Type B pancreatic cell (in vitro differentiated cells): ENCODE measurements around the gene FGF9. TPM values are rescaled to one million over a fixed set of nuclear protein-coding genes. Genes with fewer than 3 reads are reported as not detected.
A peak's percentile ranks its signal among the peaks of the same experiment; 100 is the strongest.

ENCODE experiments used
- DNase-seq: peaks from one replicate; pipeline ENCODE4 v3.0.0; 2021; ENCODE audit warnings: mixed read lengths; ENCODE audit not compliant: unreplicated experiment; ENCODE audit errors: extremely low spot score
- H3K27ac Mint-ChIP-seq: 2 replicates; pipeline ENCODE4 v1.8.0; 2021; ENCODE audit warnings: mild to moderate bottlenecking, mixed read lengths
- H3K27me3 Mint-ChIP-seq: 2 replicates; pipeline ENCODE4 v1.8.0; 2021; ENCODE audit warnings: mixed read lengths
- H3K36me3 Mint-ChIP-seq: 2 replicates; pipeline ENCODE4 v1.8.0; 2021; ENCODE audit warnings: mixed read lengths
- H3K4me1 Mint-ChIP-seq: one replicate; pipeline ENCODE4 v1.8.0; 2021; ENCODE audit warnings: mixed read lengths; ENCODE audit not compliant: unreplicated experiment
- H3K4me3 Mint-ChIP-seq: 2 replicates; pipeline ENCODE4 v1.8.0; 2021; ENCODE audit warnings: mild to moderate bottlenecking, mixed read lengths
- H3K9me3 Mint-ChIP-seq: 2 replicates; pipeline ENCODE4 v1.8.0; 2021; ENCODE audit warnings: mixed read lengths
- CTCF ChIP-seq: fragments of 200-600 bp; sonication (generic); conservative IDR thresholded peaks from 2 replicates; pipeline ENCODE4 v1.5.0; 2021; ENCODE audit warnings: antibody characterized with exemption, mild to moderate bottlenecking
- total RNA-seq: library from RNA; stranded (reverse); gene quantifications from 2 replicates; pipeline ENCODE4 v1.2.1, GENCODE V29; 2021; ENCODE audit warnings: low replicate concordance

Gene FGF9
- total RNA-seq, 1 donor from 2014 or later = 7.6 TPM

- H3K27ac Mint-ChIP-seq = peak overlapping the region; percentile 67
- no peaks in the 10 kb centered on the region for H3K36me3 Mint-ChIP-seq
- no peaks in the 10 kb centered on the region for H3K27me3 Mint-ChIP-seq
- peaks cover 4% of the 10 kb centered on the region for H3K9me3 Mint-ChIP-seq
- TF ChIP-seq CTCF = no peak
- H3K4me1 Mint-ChIP-seq = peaks cover 7% of the 10 kb centered on the region
- H3K4me3 Mint-ChIP-seq = no peak overlapping the region
- no peak for DNase-seq
Measured at GRCh38 chr13:21748166-21748565, 77.3 kb downstream of the FGF9 start.

- H3K4me1 Mint-ChIP-seq = peaks cover 7% of the 10 kb centered on the region
- DNase-seq = no peak
- no peak for TF ChIP-seq CTCF
- no peaks in the 10 kb centered on the region for H3K27me3 Mint-ChIP-seq
- peaks cover 4% of the 10 kb centered on the region for H3K9me3 Mint-ChIP-seq
- no peak overlapping the region for H3K27ac Mint-ChIP-seq
- H3K36me3 Mint-ChIP-seq = no peaks in the 10 kb centered on the region
- H3K4me3 Mint-ChIP-seq = no peak overlapping the region
Measured at GRCh38 chr13:21749410-21749809, 78.5 kb downstream of the FGF9 start.

GRCh38 chr13:21752501-21752900 lies 81.6 kb downstream of the FGF9 start:
- H3K9me3 Mint-ChIP-seq = peaks cover 4% of the 10 kb centered on the region
- H3K27ac Mint-ChIP-seq = no peak overlapping the region
- no peak overlapping the region for H3K4me3 Mint-ChIP-seq
- no peak for TF ChIP-seq CTCF
- peaks cover 15% of the 10 kb centered on the region for H3K4me1 Mint-ChIP-seq
- no peak for DNase-seq
- H3K27me3 Mint-ChIP-seq = peaks cover 5% of the 10 kb centered on the region
- H3K36me3 Mint-ChIP-seq = no peaks in the 10 kb centered on the region

GRCh38 chr13:21753117-21753729 lies 82.3 kb downstream of the FGF9 start:
- peaks cover 5% of the 10 kb centered on the region for H3K27me3 Mint-ChIP-seq
- H3K36me3 Mint-ChIP-seq = no peaks in the 10 kb centered on the region
- peaks cover 10% of the 10 kb centered on the region for H3K4me1 Mint-ChIP-seq
- no peak for TF ChIP-seq CTCF
- H3K4me3 Mint-ChIP-seq = no peak overlapping the region
- peaks cover 4% of the 10 kb centered on the region for H3K9me3 Mint-ChIP-seq
- no peak overlapping the region for H3K27ac Mint-ChIP-seq
- DNase-seq = no peak

Other genes with a start within 250 kb of the FGF9 start
- gene ZDHHC20, start 211.8 kb upstream of the FGF9 start, total RNA-seq = 78.2 and 98.0 TPM in 2 replicates
- 31.5 and 35.7 TPM in 2 replicates for gene MICU2, start 66.9 kb upstream of the FGF9 start, total RNA-seq